B cell (primary cell): ENCODE measurements around the gene BIVM. TPM values are rescaled to one million over a fixed set of nuclear protein-coding genes. Genes with fewer than 3 reads are reported as not detected.

Experiments used
- ATAC-seq: fragments of 200-7000 bp; cut with Tn5 transposase; one replicate; pipeline ENCODE4 v1.10.0; 2021; ENCODE audit warnings: low read depth, mild to moderate bottlenecking, moderate number of reproducible peaks, moderate library complexity
- CTCF ChIA-PET: fragments of 350-600 bp; sonication (Branson Sonifier 250); formaldehyde crosslinking; loops from one replicate; lab custom pipeline; 2021; ENCODE audit warnings: antibody characterized with exemption, inconsistent platforms; lab: Charles Lee
- POLR2A ChIA-PET: fragments of 350-600 bp; sonication (Branson Sonifier 250); formaldehyde crosslinking; loops from one replicate; lab custom pipeline; 2021; ENCODE audit warnings: antibody characterized with exemption; lab: Charles Lee
- DNase-seq: peaks from one replicate; pipeline ENCODE4 v3.0.0; 2013
- H2AFZ ChIP-seq: 2 replicates; pipeline ENCODE4 v1.6.1; 2012; ENCODE audit warnings: mild to moderate bottlenecking, low read depth, low read length; ENCODE audit not compliant: insufficient read depth, poor library complexity, severe bottlenecking
- H3K27ac ChIP-seq, 2 donors: 1 replicate in 1 of 2; 2 replicates in 1 of 2; pipeline ENCODE4 v1.5.1; 2012 to 2013; ENCODE audit warnings: low read length in 2 of 2, mild to moderate bottlenecking in 2 of 2, moderate library complexity in 1 of 2
- H3K27me3 ChIP-seq, 4 experiments: fragments of 200-600 bp in 1 of 4; sonication (generic) in 1 of 4; replicated peaks in 1 of 4; 1 replicate in 2 of 4; 2 replicates in 2 of 4; pipeline versions ENCODE4 v1.6.1 to v1.7.0; 2013 to 2016; ENCODE audit warnings: low read length in 3 of 4, mild to moderate bottlenecking in 2 of 4, mixed read lengths in 1 of 4, moderate library complexity in 1 of 4; ENCODE audit not compliant: insufficient read depth in 4 of 4, control insufficient read depth in 3 of 4; ENCODE audit errors: control extremely low read depth in 1 of 4
- H3K36me3 ChIP-seq, 2 experiments: replicated peaks in 1 of 2; 1 replicate in 1 of 2; 2 replicates in 1 of 2; pipeline versions ENCODE4 v1.6.1 to v1.7.1; 2013; ENCODE audit warnings: low read length in 1 of 2; ENCODE audit not compliant: insufficient read depth in 2 of 2, control insufficient read depth in 1 of 2; ENCODE audit errors: control extremely low read depth in 1 of 2, extremely low read depth in 1 of 2
- H3K4me1 ChIP-seq, 2 donors: fragments of 200-600 bp in 1 of 2; sonication (generic) in 1 of 2; 1 replicate in 1 of 2; 2 replicates in 1 of 2; pipeline versions ENCODE4 v1.5.1 to v1.6.1; 2013 to 2017; ENCODE audit warnings: low read length in 2 of 2; ENCODE audit not compliant: control insufficient read depth in 2 of 2, insufficient read depth in 2 of 2
- H3K4me2 ChIP-seq: replicated peaks from 2 replicates; pipeline ENCODE3; 2012; ENCODE audit warnings: mild to moderate bottlenecking, low read depth, low read length; ENCODE audit not compliant: poor library complexity, severe bottlenecking
- H3K4me3 ChIP-seq, 5 experiments: fragments of 200-600 bp in 1 of 5; sonication (generic) in 1 of 5; 1 replicate in 3 of 5; 2 replicates in 2 of 5; pipeline versions ENCODE4 v1.5.1 to v1.7.0; 2011 to 2016; ENCODE audit warnings: low read length in 4 of 5, mild to moderate bottlenecking in 4 of 5, low read depth in 2 of 5, control low read depth in 1 of 5, moderate library complexity in 1 of 5; ENCODE audit not compliant: insufficient read depth in 1 of 5; ENCODE audit errors: control extremely low read depth in 1 of 5, extremely low read depth in 1 of 5
- H3K79me2 ChIP-seq: fragments of 200-600 bp; sonication (generic); one replicate; pipeline ENCODE4 v1.6.0; 2016; ENCODE audit warnings: low read length; ENCODE audit not compliant: control insufficient read depth, insufficient read depth
- H3K9ac ChIP-seq: fragments of 200-600 bp; sonication (generic); 2 replicates; pipeline ENCODE4 v1.6.1; 2017; ENCODE audit warnings: mild to moderate bottlenecking, low read length, moderate library complexity
- H3K9me3 ChIP-seq, 3 donors: one replicate each; pipeline versions ENCODE4 v1.6.1 to v1.7.1; 2013; ENCODE audit warnings: low read length in 2 of 3; ENCODE audit not compliant: control insufficient read depth in 2 of 3, insufficient read depth in 1 of 3; ENCODE audit errors: control extremely low read depth in 1 of 3
- H4K20me1 ChIP-seq: 2 replicates; pipeline ENCODE4 v1.6.0; 2012; ENCODE audit warnings: mild to moderate bottlenecking, low read length; ENCODE audit not compliant: insufficient read depth, control insufficient read depth, poor library complexity, severe bottlenecking
- H3K27ac Mint-ChIP-seq: one replicate; pipeline ENCODE4 v1.8.0; 2021; ENCODE audit warnings: mixed read lengths
- H3K27me3 Mint-ChIP-seq: one replicate; pipeline ENCODE4 v1.8.0; 2021; ENCODE audit warnings: mixed read lengths
- H3K4me1 Mint-ChIP-seq: one replicate; pipeline ENCODE4 v1.8.0; 2021; ENCODE audit warnings: mixed read lengths
- H3K4me3 Mint-ChIP-seq: one replicate; pipeline ENCODE4 v1.8.0; 2021; ENCODE audit warnings: mixed read lengths
- H3K9me3 Mint-ChIP-seq: one replicate; pipeline ENCODE4 v1.8.0; 2022; ENCODE audit warnings: mixed read lengths; ENCODE audit not compliant: insufficient read depth
- EZH2 ChIP-seq: IDR thresholded peaks from 2 replicates; pipeline ENCODE4 v1.6.1; 2012; ENCODE audit warnings: borderline replicate concordance, low read depth, mild to moderate bottlenecking, moderate library complexity, low read length; ENCODE audit not compliant: insufficient read depth, poor library complexity, severe bottlenecking
- WGBS: methylation state at CpG from one replicate; pipeline ENCODE4 v1.1.5; 2013; ENCODE audit warnings: missing lambda C conversion rate; ENCODE audit not compliant: insufficient coverage; 5-methylcytosine and 5-hydroxymethylcytosine counted together
- intact Hi-C: fragments of 100-400 bp; cut with micrococcal nuclease; formaldehyde crosslinking; loops from one replicate; pipeline ENCODE4 v1.10.0; 2022
- polyA plus RNA-seq: library from polyadenylated mRNA; depleted of rRNA; stranded (reverse); fragments of >200 nt; gene quantifications from 2 replicates; pipeline ENCODE4 v1.2.3, GENCODE V29; 2012
- total RNA-seq, 2 donors: library from RNA; stranded (reverse); fragments of 120-200 nt in 1 of 2; gene quantifications; 1 replicate in 1 of 2; 2 replicates in 1 of 2; pipeline versions ENCODE4 v1.2.3 to v1.2.4, GENCODE V29; 2013 to 2022
- TF ChIP-seq, protein P1 (sequence below): fragments of 200-600 bp; IDR thresholded peaks from one replicate; pipeline ENCODE4 v1.8.0; 2022; ENCODE audit warnings: antibody characterized with exemption, mild to moderate bottlenecking

The BIVM gene
- total and polyA plus RNA-seq, 2 donors (not counting 1 experiment from before 2014, with no cell fraction given) = 1.0 to 3.6 TPM

DNA sequence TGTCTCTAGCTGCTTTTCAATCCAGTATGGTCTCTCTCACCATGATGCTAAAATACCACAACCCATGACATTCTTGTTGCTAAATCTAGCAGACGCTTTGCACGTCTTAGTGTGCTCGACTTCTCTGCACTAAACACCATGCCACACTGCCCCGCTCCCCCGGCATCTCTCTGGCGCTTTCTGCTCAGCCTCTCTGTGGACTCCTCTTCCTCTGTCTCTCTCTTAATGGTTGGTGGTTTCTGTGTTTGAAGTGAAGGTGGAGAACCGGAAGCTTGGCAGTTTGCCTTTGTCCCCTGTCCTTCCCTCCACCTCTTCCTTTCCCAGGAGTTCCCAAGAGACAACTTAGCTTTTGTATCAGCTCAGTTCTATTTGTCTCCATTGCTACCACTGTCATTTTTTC is 55.8 kb downstream of the BIVM start:
- Histone ChIP-seq H3K9me3 (no peaks in the 10 kb centered on the region), H3K4me3 (no peak overlapping the region), H3K4me2 (no peak overlapping the region), H3K4me1 (peaks cover 0 to 3% of the 10 kb centered on the region in 2 donors), H3K79me2 (peaks cover 63% of the 10 kb centered on the region), H3K27me3 (no peaks in the 10 kb centered on the region), H3K9ac (no peak overlapping the region), H4K20me1 (peaks cover 61% of the 10 kb centered on the region), H2AFZ (no peak overlapping the region), H3K36me3 (peaks cover 34 to 64% of the 10 kb centered on the region in 2 experiments), H3K27ac (no peak overlapping the region)
- intact Hi-C loops = no loop called here
- ATAC-seq = no peak
- no peaks in the 10 kb centered on the region for H3K27me3 Mint-ChIP-seq
- TF ChIP-seq, protein P1, sequence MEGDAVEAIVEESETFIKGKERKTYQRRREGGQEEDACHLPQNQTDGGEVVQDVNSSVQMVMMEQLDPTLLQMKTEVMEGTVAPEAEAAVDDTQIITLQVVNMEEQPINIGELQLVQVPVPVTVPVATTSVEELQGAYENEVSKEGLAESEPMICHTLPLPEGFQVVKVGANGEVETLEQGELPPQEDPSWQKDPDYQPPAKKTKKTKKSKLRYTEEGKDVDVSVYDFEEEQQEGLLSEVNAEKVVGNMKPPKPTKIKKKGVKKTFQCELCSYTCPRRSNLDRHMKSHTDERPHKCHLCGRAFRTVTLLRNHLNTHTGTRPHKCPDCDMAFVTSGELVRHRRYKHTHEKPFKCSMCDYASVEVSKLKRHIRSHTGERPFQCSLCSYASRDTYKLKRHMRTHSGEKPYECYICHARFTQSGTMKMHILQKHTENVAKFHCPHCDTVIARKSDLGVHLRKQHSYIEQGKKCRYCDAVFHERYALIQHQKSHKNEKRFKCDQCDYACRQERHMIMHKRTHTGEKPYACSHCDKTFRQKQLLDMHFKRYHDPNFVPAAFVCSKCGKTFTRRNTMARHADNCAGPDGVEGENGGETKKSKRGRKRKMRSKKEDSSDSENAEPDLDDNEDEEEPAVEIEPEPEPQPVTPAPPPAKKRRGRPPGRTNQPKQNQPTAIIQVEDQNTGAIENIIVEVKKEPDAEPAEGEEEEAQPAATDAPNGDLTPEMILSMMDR = no peak
- TF ChIP-seq EZH2 = no peak
- CTCF ChIA-PET = interaction anchor here (1.1 kb wide), 1 partner anchor 16 kb away, joined by 6 read pairs; no protein-coding TSS in a partner anchor
- POLR2A ChIA-PET = no interaction called here
- WGBS = 100% methylated on average over 1 of the region's 7 CpGs
- no peaks in the 10 kb centered on the region for H3K9me3 Mint-ChIP-seq
- no peak for DNase-seq
- no peak overlapping the region for H3K27ac Mint-ChIP-seq
- peaks cover 15% of the 10 kb centered on the region for H3K4me1 Mint-ChIP-seq
- no peak overlapping the region for H3K4me3 Mint-ChIP-seq

DNA sequence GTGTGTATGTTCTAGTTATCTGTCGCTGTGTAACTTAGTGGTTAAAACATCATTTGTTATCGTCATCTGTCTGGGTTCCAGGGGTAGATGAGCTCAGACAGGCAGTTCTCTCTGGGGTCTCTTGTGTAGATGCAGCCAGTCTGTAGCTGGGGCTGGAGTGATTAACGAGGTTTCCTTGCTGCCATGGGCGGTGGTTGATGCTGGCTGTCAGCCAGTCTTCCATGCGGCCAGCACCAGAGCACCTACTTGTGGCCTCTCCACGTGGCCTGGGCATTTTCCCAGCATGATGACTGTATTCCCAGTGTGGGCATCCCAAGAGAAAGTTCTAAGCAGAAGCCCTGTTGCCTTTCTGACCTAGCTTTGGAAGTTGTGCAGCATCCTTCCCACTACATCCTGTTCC is 57.6 kb downstream of the BIVM start:
- H3K4me3 Mint-ChIP-seq = no peak overlapping the region
- ChIA-PET CTCF (interaction anchor here (1.5 kb wide), 1 partner anchor 14 kb away, joined by 5 read pairs; no protein-coding TSS in a partner anchor), POLR2A (no interaction called here)
- no peaks in the 10 kb centered on the region for H3K27me3 ChIP-seq
- DNase-seq (no peak), ATAC-seq (no peak)
- no peaks in the 10 kb centered on the region for H3K27me3 Mint-ChIP-seq
- TF ChIP-seq, protein P1 = no peak
- no peak for TF ChIP-seq EZH2
- no peak overlapping the region for H3K4me2 ChIP-seq
- peaks cover 34 to 80% of the 10 kb centered on the region in 2 experiments for H3K36me3 ChIP-seq
- no peak overlapping the region for H3K27ac Mint-ChIP-seq
- no peak overlapping the region for H3K9ac ChIP-seq
- WGBS = 93% methylated on average over 6 of the region's 6 CpGs
- H4K20me1 ChIP-seq = peaks cover 50% of the 10 kb centered on the region
- no peaks in the 10 kb centered on the region for H3K9me3 ChIP-seq
- H3K4me1 ChIP-seq = peaks cover 0 to 3% of the 10 kb centered on the region in 2 donors
- peaks cover 11% of the 10 kb centered on the region for H3K4me1 Mint-ChIP-seq
- peaks cover 51% of the 10 kb centered on the region for H3K79me2 ChIP-seq
- no peak overlapping the region for H2AFZ ChIP-seq
- no peak overlapping the region for H3K27ac ChIP-seq
- H3K4me3 ChIP-seq = no peak overlapping the region
- no peaks in the 10 kb centered on the region for H3K9me3 Mint-ChIP-seq
- intact Hi-C loops = no loop called here
